GM19035 (cell line): ENCODE data around the gene DGKH.

ENCODE experiments used
- ATAC-seq: cut with Tn5 transposase; IDR thresholded peaks from one replicate; pipeline ENCODE4 v1.9.1; 2021; ENCODE audit not compliant: unreplicated experiment

The DGKH gene, protein sequence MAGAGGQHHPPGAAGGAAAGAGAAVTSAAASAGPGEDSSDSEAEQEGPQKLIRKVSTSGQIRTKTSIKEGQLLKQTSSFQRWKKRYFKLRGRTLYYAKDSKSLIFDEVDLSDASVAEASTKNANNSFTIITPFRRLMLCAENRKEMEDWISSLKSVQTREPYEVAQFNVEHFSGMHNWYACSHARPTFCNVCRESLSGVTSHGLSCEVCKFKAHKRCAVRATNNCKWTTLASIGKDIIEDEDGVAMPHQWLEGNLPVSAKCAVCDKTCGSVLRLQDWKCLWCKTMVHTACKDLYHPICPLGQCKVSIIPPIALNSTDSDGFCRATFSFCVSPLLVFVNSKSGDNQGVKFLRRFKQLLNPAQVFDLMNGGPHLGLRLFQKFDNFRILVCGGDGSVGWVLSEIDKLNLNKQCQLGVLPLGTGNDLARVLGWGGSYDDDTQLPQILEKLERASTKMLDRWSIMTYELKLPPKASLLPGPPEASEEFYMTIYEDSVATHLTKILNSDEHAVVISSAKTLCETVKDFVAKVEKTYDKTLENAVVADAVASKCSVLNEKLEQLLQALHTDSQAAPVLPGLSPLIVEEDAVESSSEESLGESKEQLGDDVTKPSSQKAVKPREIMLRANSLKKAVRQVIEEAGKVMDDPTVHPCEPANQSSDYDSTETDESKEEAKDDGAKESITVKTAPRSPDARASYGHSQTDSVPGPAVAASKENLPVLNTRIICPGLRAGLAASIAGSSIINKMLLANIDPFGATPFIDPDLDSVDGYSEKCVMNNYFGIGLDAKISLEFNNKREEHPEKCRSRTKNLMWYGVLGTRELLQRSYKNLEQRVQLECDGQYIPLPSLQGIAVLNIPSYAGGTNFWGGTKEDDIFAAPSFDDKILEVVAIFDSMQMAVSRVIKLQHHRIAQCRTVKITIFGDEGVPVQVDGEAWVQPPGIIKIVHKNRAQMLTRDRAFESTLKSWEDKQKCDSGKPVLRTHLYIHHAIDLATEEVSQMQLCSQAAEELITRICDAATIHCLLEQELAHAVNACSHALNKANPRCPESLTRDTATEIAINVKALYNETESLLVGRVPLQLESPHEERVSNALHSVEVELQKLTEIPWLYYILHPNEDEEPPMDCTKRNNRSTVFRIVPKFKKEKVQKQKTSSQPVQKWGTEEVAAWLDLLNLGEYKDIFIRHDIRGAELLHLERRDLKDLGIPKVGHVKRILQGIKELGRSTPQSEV

DNA sequence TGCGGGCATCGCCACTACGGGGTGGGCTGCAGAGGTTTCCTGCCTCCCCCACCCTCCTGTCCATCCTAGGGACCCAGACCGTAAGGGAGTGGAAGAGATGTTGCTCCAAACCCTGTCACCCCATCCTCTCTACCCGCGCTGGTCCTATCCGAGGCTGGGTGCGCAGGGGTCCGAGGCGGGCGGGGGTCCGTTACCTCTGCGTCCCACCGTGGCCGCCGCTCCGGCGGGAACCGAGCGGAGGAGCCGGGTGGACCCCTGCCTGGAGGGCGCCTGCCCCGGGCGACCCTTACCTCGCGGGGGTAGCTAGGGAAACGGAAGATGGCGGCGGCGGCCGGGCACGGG, at the start of gene DGKH:
DGKH (plus strand) TSS at position 307 of the 342 bp plus-strand sequence. CDS start 126 bp downstream, outside the sequence.
- peak; percentile 39 for ATAC-seq

DNA sequence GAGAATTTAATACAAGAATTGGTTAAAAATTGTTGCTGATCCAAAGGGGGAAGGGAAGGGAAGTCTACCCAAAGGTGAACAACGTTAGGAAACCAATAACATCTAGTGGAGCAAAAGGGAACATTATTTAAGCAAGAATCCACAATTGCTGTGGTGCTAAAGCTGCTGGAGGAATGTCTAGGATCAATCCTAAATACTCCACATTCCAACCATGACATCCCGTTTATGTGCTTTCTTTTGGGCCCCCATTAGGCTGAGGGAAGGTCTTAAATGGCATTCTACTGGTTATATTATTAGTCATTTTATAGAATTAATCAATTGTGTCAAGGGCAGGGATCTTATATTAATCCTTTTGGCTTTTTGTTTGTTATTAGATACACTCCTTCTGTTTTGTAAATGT, 47.6 kb upstream of the DGKH start:
- ATAC-seq = no peak

GRCh38 chr13:42001580-42001979, 46.9 kb upstream of the DGKH start:
- ATAC-seq = no peak

GRCh38 chr13:42002066-42002465, 46.4 kb upstream of the DGKH start:
- ATAC-seq = no peak

- no peak for ATAC-seq
These were observed 40.6 kb upstream of the DGKH start for GRCh38 chr13:42007844-42008243.

DNA sequence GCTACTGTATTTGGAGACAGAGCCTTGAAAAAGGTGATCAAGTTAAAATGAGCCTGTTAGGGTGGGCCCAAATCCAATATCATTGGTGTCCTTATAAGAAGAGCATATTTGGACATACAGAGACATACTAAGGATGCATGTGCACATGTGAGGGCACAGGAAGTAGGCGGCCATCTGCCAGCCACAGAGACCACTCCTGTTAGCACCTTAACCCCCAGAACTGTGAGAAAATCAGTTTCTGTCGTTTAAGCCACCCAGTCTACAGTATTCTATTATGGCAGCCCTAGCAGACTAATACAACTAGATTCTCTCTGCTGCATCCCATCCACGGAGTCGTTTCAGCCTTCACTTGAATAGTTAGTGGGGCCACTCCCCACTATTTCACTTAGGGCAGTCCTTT, 39.4 kb upstream of the DGKH start:
- no peak for ATAC-seq

GRCh38 chr13:42011601-42012350, 36.7 kb upstream of the DGKH start:
- ATAC-seq = no peak

DNA sequence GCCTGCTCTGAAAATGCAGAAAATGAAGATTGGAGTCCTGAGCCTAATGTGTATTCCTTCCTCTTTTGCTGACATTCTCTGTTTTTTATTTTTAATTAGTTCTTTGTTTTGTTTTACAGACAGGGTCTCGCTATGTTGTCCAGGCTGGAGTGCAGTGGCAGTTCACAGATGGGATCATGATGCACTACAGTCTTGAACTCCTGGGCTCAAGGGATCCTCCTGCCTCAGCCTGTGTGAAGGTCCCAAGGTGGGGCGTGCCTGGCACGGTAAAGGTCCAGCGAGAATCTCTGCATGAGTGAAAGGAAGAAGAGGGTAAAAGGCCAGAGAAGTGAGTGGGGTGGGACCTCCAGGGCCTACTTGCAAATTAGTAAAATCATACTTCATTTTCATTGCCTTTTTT, 34.3 kb upstream of the DGKH start:
- no peak for ATAC-seq

GRCh38 chr13:42017264-42017663, 31.2 kb upstream of the DGKH start:
- no peak for ATAC-seq

DNA sequence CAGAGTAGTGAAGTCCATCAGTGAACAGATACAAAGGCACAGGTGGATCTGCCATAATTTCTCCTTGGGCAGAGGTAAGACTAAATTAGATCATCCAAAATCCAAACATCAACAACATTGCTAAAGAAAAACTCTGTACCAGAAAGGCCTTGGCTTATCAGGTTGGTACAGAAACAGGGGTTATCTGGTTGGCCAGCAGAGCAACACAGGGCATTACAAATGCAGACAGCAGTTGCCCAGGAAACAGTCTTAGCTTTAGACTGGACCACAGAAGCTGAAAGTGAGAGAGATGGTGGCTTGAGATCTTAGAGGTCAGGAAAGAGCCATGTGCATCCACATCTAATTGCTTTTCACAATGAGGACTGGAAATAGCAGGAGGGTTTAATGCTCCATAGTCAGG, 26.6 kb upstream of the DGKH start:
- no peak for ATAC-seq

DNA sequence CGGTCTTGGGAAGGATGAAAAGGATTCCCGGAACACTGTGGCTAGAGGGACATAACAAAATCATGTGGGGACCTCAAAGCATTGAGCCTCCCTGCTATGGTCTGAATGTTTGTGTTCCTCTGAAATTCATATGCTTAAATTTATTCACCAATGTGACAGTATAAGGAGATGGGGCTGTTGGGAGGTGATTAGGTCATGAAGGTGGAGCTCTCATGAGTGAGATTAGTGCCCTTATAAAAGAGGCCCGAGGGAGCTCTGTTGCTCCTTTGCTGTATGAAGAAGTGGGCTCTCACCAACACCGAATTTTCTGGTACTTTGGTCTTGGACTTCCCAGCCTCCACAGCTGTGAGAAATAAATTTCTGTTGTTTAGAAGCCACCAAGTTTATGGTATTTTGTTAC, 26.1 kb upstream of the DGKH start:
- ATAC-seq = no peak

GRCh38 chr13:42022796-42023493, 25.5 kb upstream of the DGKH start:
- no peak for ATAC-seq

- ATAC-seq = no peak
These were observed 21.2 kb upstream of the DGKH start for GRCh38 chr13:42027286-42027685.

- no peak for ATAC-seq
These were observed 20.2 kb upstream of the DGKH start for GRCh38 chr13:42028113-42028799.

GRCh38 chr13:42035905-42036521, 12.4 kb upstream of the DGKH start:
- ATAC-seq = no peak

DNA sequence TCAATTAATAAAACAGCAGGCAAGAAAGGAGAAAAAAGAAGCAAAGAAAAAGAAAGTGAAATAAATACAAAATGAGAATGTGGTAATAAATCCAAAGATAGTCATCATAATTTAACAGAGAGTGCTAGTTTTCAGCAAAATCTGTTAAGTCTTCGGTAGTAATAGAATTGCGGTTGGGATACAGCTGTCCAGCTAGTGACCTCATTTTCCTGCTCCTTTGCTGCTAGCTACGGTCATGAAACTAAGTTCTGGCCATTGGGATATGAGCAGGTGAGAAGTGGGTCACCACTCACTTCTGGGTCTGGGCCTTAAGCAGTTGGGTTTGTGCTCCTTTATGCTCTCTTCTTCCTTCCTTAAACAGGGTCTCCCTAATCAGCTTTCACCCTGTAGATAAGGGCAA, 11.7 kb upstream of the DGKH start:
- ATAC-seq = no peak

GRCh38 chr13:42038661-42039456, 9.6 kb upstream of the DGKH start:
- ATAC-seq = no peak

DNA sequence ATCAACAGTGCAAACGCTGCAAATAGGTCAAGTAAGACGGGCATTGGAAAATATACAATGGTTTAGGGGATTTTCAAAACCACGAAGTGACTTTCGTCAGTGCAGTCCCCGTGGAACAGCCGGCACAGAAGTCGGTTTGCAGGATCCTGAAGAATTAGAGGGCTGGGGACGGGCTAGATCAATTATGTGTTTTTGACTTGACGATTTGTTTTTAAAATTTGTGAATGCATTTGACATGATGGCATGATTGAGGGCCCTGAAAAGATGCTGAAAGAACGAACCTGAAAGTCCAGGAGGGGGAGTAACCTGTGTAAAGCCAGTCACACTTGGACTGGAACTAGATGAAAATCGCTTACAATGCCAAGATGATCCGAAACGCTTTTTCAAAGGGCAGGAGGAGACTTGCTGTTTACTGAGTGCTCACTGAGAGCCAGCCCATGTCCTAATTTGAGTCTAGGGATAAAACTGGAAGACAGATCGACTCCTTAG, 8.9 kb upstream of the DGKH start:
- ATAC-seq = no peak
